ENCODE data around the gene RPS19BP1. TPM values are rescaled to one million over a fixed set of nuclear protein-coding genes. Genes with fewer than 3 reads are reported as not detected.

RPS19BP1 gene
- total RNA-seq, 2 experiments from 2014 or later = 42.8 to 68.8 TPM

DNA sequence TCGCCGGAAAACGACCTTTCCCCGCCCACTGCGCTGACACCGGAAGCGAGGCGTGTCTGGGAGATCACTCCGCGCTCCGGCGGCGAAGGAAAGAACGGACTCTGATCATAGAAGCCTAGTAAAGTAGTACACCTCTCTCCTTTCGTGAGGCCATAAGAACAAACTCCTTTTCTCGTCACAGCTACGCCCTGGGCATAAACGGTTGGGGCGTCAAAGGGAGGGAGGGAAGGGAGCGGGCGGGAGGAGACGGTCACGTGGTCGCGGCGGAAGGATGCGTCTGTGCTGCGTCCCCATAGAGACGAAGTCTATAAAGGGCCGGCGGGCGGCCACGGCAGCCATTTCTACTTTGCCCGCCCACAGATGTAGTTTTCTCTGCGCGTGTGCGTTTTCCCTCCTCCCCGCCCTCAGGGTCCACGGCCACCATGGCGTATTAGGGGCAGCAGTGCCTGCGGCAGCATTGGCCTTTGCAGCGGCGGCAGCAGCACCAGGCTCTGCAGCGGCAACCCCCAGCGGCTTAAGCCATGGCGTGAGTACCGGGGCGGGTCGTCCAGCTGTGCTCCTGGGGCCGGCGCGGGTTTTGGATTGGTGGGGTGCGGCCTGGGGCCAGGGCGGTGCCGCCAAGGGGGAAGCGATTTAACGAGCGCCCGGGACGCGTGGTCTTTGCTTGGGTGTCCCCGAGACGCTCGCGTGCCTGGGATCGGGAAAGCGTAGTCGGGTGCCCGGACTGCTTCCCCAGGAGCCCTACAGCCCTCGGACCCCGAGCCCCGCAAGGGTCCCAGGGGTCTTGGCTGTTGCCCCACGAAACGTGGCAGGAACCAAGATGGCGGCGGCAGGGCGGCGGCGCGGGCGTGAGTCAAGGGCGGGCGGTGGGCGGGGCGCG is 12.1 kb downstream of the RPS19BP1 start, which contains the start of gene ATF4:
Gene ATF4, plus strand, starts transcription at position 337 of the 880 bp plus-strand sequence. CDS start 884 bp downstream, outside the sequence.
- Mint-ChIP-seq H3K27me3 (no peaks in the 10 kb centered on the region), H3K9me3 (ENCODE audit: low read depth) (no peaks in the 10 kb centered on the region), H3K4me1 (peaks cover 67% of the 10 kb centered on the region), H3K36me3 (ENCODE audit: low read depth) (peaks cover 59% of the 10 kb centered on the region), H3K27ac (peak within 1 kb of the TSS; percentile 99), H3K4me3 (peak within 1 kb of the TSS; percentile 86)
- CTCF ChIA-PET = interaction anchor here (0.8 to 1.6 kb wide), 7 partner anchors 8 to 880 kb away, joined by 3 to 9 read pairs (median 4); partner anchors contain the start of genes MIEF1 and RPL3
- POLR2A ChIA-PET = interaction anchor here (0.6 to 2.2 kb wide), 22 partner anchors 9 to 1059 kb away, joined by 3 to 27 read pairs (median 4); partner anchors contain the start of genes MIEF1, RPL3, RPS19BP1 and TAB1
- DNase-seq (peak; percentile 93), ATAC-seq (peak; percentile 28)
- intact Hi-C loops (cut with DNase I, micrococcal nuclease) = loop anchor here (1.0 to 10.0 kb wide), 9 partner anchors 12 to 816 kb away; partner anchors contain the start of genes RPL3 (in 2 of the 2), RPS19BP1 (in 2 of the 2), APOBEC3C (in 1 of the 2) and CBX7 (in 1 of the 2)

- DNase-seq (peak; percentile 98), ATAC-seq (peak; percentile 90)
- POLR2A ChIA-PET = interaction anchor here (0.5 to 2.2 kb wide), 22 partner anchors 9 to 1060 kb away, joined by 3 to 27 read pairs (median 4); partner anchors contain the start of genes MIEF1, RPL3, RPS19BP1 and TAB1
- peaks cover 57% of the 10 kb centered on the region for H3K36me3 Mint-ChIP-seq (ENCODE audit: low read depth)
- CTCF ChIA-PET = interaction anchor here (0.8 to 1.6 kb wide), 6 partner anchors 9 to 880 kb away, joined by 3 to 9 read pairs (median 4); partner anchors contain the start of genes MIEF1 and RPL3
- peak overlapping the region; percentile 86 for H3K4me3 Mint-ChIP-seq
- intact Hi-C loops (cut with DNase I, micrococcal nuclease) = loop anchor here (1.0 to 10.0 kb wide), 11 partner anchors 13 to 815 kb away; partner anchors contain the start of genes MIEF1 (in 2 of the 2), RPS19BP1 (in 2 of the 2), APOBEC3C (in 1 of the 2) and CBX7 (in 1 of the 2)
- no peaks in the 10 kb centered on the region for H3K27me3 Mint-ChIP-seq
- H3K9me3 Mint-ChIP-seq (ENCODE audit: low read depth) = no peaks in the 10 kb centered on the region
- peak overlapping the region; percentile 99 for H3K27ac Mint-ChIP-seq
- peaks cover 67% of the 10 kb centered on the region for H3K4me1 Mint-ChIP-seq
Observed at GRCh38 chr22:39519681-39520225, 12.8 kb downstream of the RPS19BP1 start.

- Mint-ChIP-seq H3K27ac (peak overlapping the region; percentile 99), H3K27me3 (no peaks in the 10 kb centered on the region), H3K9me3 (ENCODE audit: low read depth) (no peaks in the 10 kb centered on the region), H3K4me3 (peak overlapping the region; percentile 86), H3K36me3 (ENCODE audit: low read depth) (peaks cover 57% of the 10 kb centered on the region), H3K4me1 (peaks cover 66% of the 10 kb centered on the region)
- ChIA-PET CTCF (interaction anchor here (0.8 to 5.5 kb wide), 7 partner anchors 10 to 881 kb away, joined by 3 to 27 read pairs (median 4); partner anchors contain the start of genes MIEF1 and RPL3), POLR2A (interaction anchor here (0.5 to 2.2 kb wide), 20 partner anchors 10 to 837 kb away, joined by 3 to 27 read pairs (median 4); partner anchors contain the start of genes MIEF1, RPL3, RPS19BP1 and TAB1)
- intact Hi-C loops (cut with DNase I, micrococcal nuclease) = loop anchor here in 1 of 2 experiments (2.0 to 10.0 kb wide), 2 partner anchors 16 to 114 kb away; partner anchors contain the start of gene MIEF1
- peak; percentile 5 for ATAC-seq
- DNase-seq = peak; percentile 55
Observed at GRCh38 chr22:39518996-39519680, 13.4 kb downstream of the RPS19BP1 start.

- H3K4me3 Mint-ChIP-seq = peak overlapping the region; percentile 86
- POLR2A ChIA-PET = interaction anchor here (0.6 to 1.2 kb wide), 6 partner anchors 12 to 837 kb away, joined by 3 to 8 read pairs (median 4); partner anchors contain the start of genes MIEF1 and RPL3
- H3K4me1 Mint-ChIP-seq = peaks cover 62% of the 10 kb centered on the region
Observed at GRCh38 chr22:39518144-39518786, 14.3 kb downstream of the RPS19BP1 start.

GRCh38 chr22:39517470-39517869 is 15.1 kb downstream of the RPS19BP1 start:
- intact Hi-C loops (cut with DNase I, micrococcal nuclease) = loop anchor here in 1 of 2 experiments (10.0 kb wide), 1 partner anchor 113 kb away; no protein-coding TSS in a partner anchor
- no peak for DNase-seq
- Mint-ChIP-seq H3K4me3 (no peak overlapping the region), H3K36me3 (ENCODE audit: low read depth) (peaks cover 58% of the 10 kb centered on the region), H3K27me3 (no peaks in the 10 kb centered on the region), H3K4me1 (peaks cover 54% of the 10 kb centered on the region), H3K9me3 (ENCODE audit: low read depth) (no peaks in the 10 kb centered on the region), H3K27ac (no peak overlapping the region)
- ATAC-seq = no peak
- POLR2A ChIA-PET = interaction anchor here (0.9 to 1.2 kb wide), 4 partner anchors 13 to 526 kb away, joined by 3 to 8 read pairs (median 4); partner anchors contain the start of genes MIEF1 and RPL3
- CTCF ChIA-PET = interaction anchor here (0.7 to 5.5 kb wide), 8 partner anchors 12 to 198 kb away, joined by 3 to 42 read pairs (median 8); partner anchors contain the start of genes MIEF1 and RPL3

More at GRCh38 chr22:39518144-39518786, 14.3 kb downstream of the RPS19BP1 start:
- DNase-seq (no peak), ATAC-seq (no peak)
- H3K27ac Mint-ChIP-seq = peak overlapping the region; percentile 99
- CTCF ChIA-PET = interaction anchor here (0.7 to 5.5 kb wide), 6 partner anchors 11 to 199 kb away, joined by 3 to 42 read pairs (median 8); partner anchors contain the start of genes MIEF1 and RPL3
- intact Hi-C loops (cut with DNase I, micrococcal nuclease) = loop anchor here in 1 of 2 experiments (2.0 to 10.0 kb wide), 2 partner anchors 15 to 113 kb away; partner anchors contain the start of gene MIEF1
- H3K9me3 Mint-ChIP-seq (ENCODE audit: low read depth) = no peaks in the 10 kb centered on the region
- no peaks in the 10 kb centered on the region for H3K27me3 Mint-ChIP-seq
- peaks cover 60% of the 10 kb centered on the region for H3K36me3 Mint-ChIP-seq (ENCODE audit: low read depth)

DNA sequence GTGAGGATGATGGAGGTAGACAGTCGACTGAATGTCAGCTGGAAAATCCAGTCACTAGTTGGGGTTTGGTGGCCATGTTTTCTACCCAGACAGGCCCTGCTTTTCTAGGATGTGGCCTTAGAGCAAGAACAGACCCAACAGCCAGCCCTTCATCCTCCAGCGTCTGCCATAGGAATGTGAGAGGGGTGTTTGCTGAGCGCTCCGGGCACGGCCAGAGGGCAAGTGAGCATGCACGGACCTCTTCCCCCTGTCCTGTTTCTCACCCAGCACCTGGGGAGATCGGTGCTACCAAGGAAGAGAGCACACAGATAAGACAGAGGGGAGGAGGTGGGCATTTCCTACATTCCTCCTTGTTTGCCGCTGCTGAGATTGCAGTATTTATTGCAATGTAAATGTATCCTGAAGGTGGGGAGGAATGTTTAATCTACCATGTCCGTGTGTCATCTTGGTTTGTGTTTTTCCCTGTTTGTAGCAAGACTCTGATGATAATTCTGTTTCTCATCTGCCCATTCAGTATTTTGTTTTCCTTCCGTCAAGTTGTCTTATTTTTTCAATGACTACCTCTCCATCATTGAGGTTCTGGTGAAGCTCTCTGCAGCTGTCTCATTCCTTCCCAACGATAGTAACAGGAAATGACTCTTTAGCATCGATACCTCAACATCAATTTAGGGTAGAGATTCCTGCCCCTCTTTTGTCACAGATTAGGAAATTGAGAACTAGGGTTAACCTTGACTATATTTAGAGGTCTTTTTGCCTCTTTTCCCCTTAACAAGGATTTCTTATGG is 17.1 kb downstream of the RPS19BP1 start:
- ATAC-seq (no peak), DNase-seq (no peak)
- Mint-ChIP-seq H3K4me3 (no peak overlapping the region), H3K9me3 (ENCODE audit: low read depth) (no peaks in the 10 kb centered on the region), H3K27ac (peak overlapping the region; percentile 93), H3K36me3 (ENCODE audit: low read depth) (peaks cover 55% of the 10 kb centered on the region), H3K27me3 (no peaks in the 10 kb centered on the region), H3K4me1 (peaks cover 44% of the 10 kb centered on the region)
- intact Hi-C loops (cut with DNase I, micrococcal nuclease) = loop anchor here in 1 of 2 experiments (10.0 kb wide), 1 partner anchor 111 kb away; no protein-coding TSS in a partner anchor
- ChIA-PET POLR2A (interaction anchor here (0.6 to 1.8 kb wide), 8 partner anchors 9 to 196 kb away, joined by 3 to 6 read pairs (median 5); partner anchors contain the start of genes MIEF1 and RPL3), CTCF (interaction anchor here (0.6 to 5.5 kb wide), 14 partner anchors 8 to 1269 kb away, joined by 3 to 42 read pairs (median 5); no protein-coding TSS in a partner anchor)

DNA sequence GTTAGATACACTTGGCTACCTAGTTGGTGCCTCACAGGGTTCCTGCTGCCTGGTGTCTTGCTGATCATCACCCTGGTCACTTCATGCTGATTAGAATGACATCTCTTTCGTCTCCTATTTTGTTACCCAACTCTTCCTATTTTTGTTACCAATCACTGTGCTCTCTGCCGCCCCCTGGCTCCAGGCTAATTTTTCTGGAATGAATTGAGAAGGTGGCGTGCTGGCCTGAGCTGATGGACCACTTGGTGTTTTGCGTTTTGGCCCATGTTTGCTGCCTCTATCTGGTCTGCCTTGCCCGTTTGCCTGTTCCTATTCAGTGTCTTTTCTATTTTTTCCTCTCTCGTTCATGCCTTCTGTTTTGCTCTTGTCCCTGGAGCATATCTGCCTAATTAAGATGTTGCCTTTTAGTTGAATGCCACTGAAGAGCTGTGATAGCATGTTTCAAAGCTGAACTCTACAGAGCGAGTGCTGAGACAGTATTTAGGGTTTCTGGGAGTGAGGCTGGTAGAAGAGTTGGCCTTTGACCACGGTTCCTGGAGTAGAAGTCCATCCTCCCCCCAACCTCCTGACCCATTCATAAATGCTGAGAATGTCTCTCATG is 18.1 kb downstream of the RPS19BP1 start:
- POLR2A ChIA-PET = interaction anchor here (1.8 kb wide), 1 partner anchor 10 kb away, joined by 5 read pairs; no protein-coding TSS in a partner anchor
- Mint-ChIP-seq H3K4me1 (peaks cover 47% of the 10 kb centered on the region), H3K36me3 (ENCODE audit: low read depth) (peaks cover 59% of the 10 kb centered on the region), H3K27me3 (no peaks in the 10 kb centered on the region), H3K27ac (peak overlapping the region; percentile 38), H3K4me3 (no peak overlapping the region), H3K9me3 (ENCODE audit: low read depth) (no peaks in the 10 kb centered on the region)
- DNase-seq = peak; percentile 72
- intact Hi-C loops (cut with DNase I, micrococcal nuclease) = loop anchor here in 1 of 2 experiments (10.0 kb wide), 1 partner anchor 110 kb away; no protein-coding TSS in a partner anchor
- no peak for ATAC-seq
- CTCF ChIA-PET = interaction anchor here (0.6 to 5.5 kb wide), 15 partner anchors 11 to 1268 kb away, joined by 3 to 27 read pairs (median 5); partner anchors contain the start of gene MIEF1

DNA sequence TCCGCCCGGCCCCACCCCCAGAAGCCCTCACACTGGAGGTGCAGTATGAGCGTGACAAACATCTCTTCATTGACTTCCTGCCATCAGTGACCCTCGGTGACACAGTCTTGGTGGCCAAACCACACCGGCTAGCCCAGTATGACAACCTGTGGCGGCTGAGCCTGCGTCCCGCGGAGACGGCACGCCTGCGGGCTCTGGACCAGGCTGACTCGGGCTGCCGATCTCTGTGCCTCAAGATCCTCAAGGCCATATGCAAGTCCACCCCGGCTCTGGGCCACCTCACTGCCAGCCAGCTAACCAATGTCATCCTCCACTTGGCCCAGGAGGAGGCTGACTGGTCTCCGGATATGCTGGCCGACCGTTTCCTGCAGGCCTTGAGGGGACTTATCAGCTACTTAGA is 18.8 kb downstream of the RPS19BP1 start:
- peaks cover 44% of the 10 kb centered on the region for H3K4me1 Mint-ChIP-seq
- intact Hi-C loops (cut with DNase I, micrococcal nuclease) = loop anchor here in 1 of 2 experiments (10.0 kb wide), 1 partner anchor 109 kb away; no protein-coding TSS in a partner anchor
- peaks cover 64% of the 10 kb centered on the region for H3K36me3 Mint-ChIP-seq (ENCODE audit: low read depth)
- no peak for DNase-seq
- H3K27me3 Mint-ChIP-seq = no peaks in the 10 kb centered on the region
- no peak for ATAC-seq
- POLR2A ChIA-PET = no interaction called here
- CTCF ChIA-PET = interaction anchor here (1.1 to 5.5 kb wide), 8 partner anchors 10 to 170 kb away, joined by 4 to 27 read pairs (median 8); partner anchors contain the start of gene MIEF1
- H3K9me3 Mint-ChIP-seq (ENCODE audit: low read depth) = no peaks in the 10 kb centered on the region
- no peak overlapping the region for H3K4me3 Mint-ChIP-seq
- no peak overlapping the region for H3K27ac Mint-ChIP-seq
